Lower leg skin (tissue), 4 donors: ENCODE data around the gene CLTA. TPM values are rescaled to one million over a fixed set of nuclear protein-coding genes. Genes with fewer than 3 reads are reported as not detected.

Experiments
- DNase-seq, 2 donors: peaks; one replicate each; pipeline ENCODE4 v3.0.0-alpha.2; 2019; ENCODE audit warnings: low spot score in 2 of 2
- H3K4me3 ChIP-seq: fragments of 200-600 bp; sonication (generic); 2 replicates; pipeline ENCODE4 v1.5.1; 2017; ENCODE audit warnings: mild to moderate bottlenecking, low read depth; ENCODE audit not compliant: poor library complexity, severe bottlenecking
- POLR2A ChIP-seq, 2 donors: fragments of 450-650 bp; IDR thresholded peaks; one replicate each; pipeline ENCODE4 v1.6.1; 2016 to 2017; ENCODE audit warnings: antibody characterized with exemption in 2 of 2, mild to moderate bottlenecking in 1 of 2, moderate library complexity in 1 of 2
- WGBS, 2 donors: methylation state at CpG; one replicate each; pipeline ENCODE4 v1.1.5; 2018; 5-methylcytosine and 5-hydroxymethylcytosine counted together
- intact Hi-C: fragments of 100-400 bp; cut with DNase I; formaldehyde crosslinking; loops from one replicate; pipeline ENCODE4 v1.15.0; 2023; ENCODE audit warnings: low total_unique reads
- total RNA-seq, 4 donors: library from RNA; depleted of rRNA; stranded (reverse); fragments of >200 nt; gene quantifications; one replicate each; pipeline ENCODE4 v1.1.0, GENCODE V29; 2016
- TF ChIP-seq, protein P1 (sequence below), 3 donors: fragments of 450-650 bp; IDR thresholded peaks; one replicate each; pipeline ENCODE4 v1.5.1; 2016; ENCODE audit warnings: antibody characterized with exemption in 3 of 3, mild to moderate bottlenecking in 3 of 3, moderate library complexity in 2 of 3

Gene CLTA
- total RNA-seq, 4 donors from 2014 or later, result 162 to 240 (median 213) TPM

DNA sequence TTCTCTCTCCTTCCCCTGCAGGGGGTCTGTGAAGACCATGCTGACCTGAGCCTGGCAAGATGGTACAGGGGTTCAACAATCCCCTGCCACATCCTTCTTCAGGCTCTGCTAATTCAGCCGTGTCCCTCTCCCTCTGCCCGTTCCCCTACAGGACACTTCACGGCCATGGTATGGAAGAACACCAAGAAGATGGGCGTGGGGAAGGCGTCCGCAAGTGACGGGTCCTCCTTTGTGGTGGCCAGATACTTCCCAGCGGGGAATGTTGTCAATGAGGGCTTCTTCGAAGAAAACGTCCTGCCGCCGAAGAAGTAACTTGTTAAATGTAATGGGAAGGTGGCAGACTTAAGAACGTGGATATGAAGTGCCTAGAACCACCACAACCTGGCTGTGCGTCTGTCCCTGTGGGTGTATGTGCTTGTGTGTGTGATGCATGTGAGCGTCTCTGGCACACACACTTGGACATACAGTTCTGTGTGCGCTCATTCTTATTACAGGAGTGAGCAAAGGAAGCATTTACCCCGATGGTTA is 28.4 kb upstream of the CLTA start:
- WGBS, 2 donors, result 87 to 91% methylated on average over 17 of the region's 17 CpGs
- DNase-seq, result no peak
- no peak overlapping the region for H3K4me3 ChIP-seq
- TF ChIP-seq, protein P1, sequence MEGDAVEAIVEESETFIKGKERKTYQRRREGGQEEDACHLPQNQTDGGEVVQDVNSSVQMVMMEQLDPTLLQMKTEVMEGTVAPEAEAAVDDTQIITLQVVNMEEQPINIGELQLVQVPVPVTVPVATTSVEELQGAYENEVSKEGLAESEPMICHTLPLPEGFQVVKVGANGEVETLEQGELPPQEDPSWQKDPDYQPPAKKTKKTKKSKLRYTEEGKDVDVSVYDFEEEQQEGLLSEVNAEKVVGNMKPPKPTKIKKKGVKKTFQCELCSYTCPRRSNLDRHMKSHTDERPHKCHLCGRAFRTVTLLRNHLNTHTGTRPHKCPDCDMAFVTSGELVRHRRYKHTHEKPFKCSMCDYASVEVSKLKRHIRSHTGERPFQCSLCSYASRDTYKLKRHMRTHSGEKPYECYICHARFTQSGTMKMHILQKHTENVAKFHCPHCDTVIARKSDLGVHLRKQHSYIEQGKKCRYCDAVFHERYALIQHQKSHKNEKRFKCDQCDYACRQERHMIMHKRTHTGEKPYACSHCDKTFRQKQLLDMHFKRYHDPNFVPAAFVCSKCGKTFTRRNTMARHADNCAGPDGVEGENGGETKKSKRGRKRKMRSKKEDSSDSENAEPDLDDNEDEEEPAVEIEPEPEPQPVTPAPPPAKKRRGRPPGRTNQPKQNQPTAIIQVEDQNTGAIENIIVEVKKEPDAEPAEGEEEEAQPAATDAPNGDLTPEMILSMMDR (IDR thresholded peaks at IDR 0.05), result no peak
- TF ChIP-seq POLR2A (IDR thresholded peaks at IDR 0.05), result no peak
- intact Hi-C loops, result loop anchor here (10.0 kb wide), 1 partner anchor 57 kb away; no protein-coding TSS in a partner anchor

DNA sequence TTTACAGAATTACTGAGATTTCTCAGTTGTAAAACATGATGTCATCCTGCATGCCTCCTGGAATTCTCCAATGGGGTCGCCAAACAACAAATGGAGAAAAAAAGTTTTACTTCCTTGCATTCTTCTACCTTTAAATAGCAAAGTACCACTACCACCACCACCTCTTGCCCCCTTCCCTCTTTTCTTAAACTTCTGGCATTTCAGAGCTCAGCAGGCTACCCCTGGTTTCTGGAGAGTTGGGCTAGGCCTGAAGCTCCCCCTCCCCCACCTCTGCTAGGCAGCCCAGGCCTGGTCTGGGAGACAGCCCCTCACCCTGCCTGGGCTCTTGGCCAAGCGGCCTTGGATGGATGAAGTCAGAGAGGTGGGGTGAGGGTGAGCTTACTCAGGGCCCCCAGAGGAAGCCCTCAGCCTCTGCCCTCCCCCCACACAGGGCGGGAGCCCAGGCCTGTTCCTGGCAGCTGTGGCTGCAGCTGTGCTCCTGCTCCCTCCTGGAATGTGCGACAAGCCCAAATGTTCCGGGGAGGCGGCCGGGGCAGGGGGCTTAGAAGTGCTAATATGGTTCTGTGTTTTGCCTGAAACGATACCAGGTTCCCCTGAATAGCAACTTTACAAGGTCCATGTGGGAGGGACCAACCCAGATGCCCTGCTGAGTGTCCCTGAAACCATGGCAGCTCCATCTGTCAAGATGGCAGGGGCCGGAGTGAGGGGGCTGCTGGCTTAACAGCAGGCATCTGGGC is 27.5 kb upstream of the CLTA start:
- DNase-seq, result no peak
- TF ChIP-seq POLR2A (IDR thresholded peaks at IDR 0.05), result no peak
- TF ChIP-seq, protein P1 (IDR thresholded peaks at IDR 0.05), result no peak
- WGBS, 2 donors, result 48 to 59% methylated on average over 8 to 9 of the region's 9 CpGs
- no peak overlapping the region for H3K4me3 ChIP-seq
- intact Hi-C loops, result loop anchor here (10.0 kb wide), 1 partner anchor 58 kb away; no protein-coding TSS in a partner anchor

DNA sequence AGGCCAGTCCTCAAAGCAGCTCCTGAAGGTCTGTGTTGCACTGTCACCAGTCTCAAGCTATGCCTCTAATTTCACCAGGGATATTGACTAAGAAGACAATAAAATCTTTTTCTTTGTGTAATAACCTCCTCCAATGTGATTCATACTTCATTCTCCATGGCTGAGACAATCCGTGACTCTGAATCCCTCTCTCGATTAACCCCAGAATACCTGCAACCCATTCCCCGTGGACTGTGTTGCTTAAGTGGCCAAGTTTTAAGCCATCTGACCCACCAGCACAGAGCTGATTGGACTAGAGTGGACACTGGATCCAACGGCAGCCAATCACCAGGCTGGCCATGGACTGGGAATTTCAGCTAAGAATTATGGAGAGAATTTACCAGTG is 26.9 kb upstream of the CLTA start:
- no peak for DNase-seq
- TF ChIP-seq, protein P1 (IDR thresholded peaks at IDR 0.05), result no peak
- no peak for TF ChIP-seq POLR2A (IDR thresholded peaks at IDR 0.05)
- intact Hi-C loops, result loop anchor here (10.0 kb wide), 1 partner anchor 59 kb away; no protein-coding TSS in a partner anchor
- 57 to 74% methylated on average over 4 of the region's 4 CpGs for WGBS, 2 donors
- no peak overlapping the region for H3K4me3 ChIP-seq

DNA sequence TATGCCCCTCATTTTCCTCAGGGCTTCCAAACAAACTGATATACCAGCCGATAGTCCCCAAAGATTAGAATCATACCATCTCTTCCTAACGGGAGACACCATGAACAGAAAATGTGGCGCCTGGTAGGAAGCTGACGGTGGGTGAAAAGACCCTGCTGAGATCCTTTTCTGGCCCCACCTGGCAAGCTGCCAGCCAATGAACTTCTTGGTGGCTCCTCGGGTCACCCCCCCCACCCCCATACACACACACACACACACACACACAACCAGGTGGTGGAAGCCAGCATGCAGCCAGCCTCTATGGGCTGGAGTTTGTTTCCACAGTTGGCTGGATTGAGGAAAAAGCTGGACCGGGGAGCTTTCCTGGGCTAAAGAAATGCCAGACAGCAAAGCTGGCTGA is 26.3 kb upstream of the CLTA start:
- DNase-seq, result no peak
- 76 to 80% methylated on average over 6 of the region's 6 CpGs for WGBS, 2 donors
- TF ChIP-seq, protein P1 (IDR thresholded peaks at IDR 0.05), result no peak
- TF ChIP-seq POLR2A (IDR thresholded peaks at IDR 0.05), result no peak
- no peak overlapping the region for H3K4me3 ChIP-seq
- intact Hi-C loops, result loop anchor here (10.0 kb wide), 1 partner anchor 60 kb away; no protein-coding TSS in a partner anchor

DNA sequence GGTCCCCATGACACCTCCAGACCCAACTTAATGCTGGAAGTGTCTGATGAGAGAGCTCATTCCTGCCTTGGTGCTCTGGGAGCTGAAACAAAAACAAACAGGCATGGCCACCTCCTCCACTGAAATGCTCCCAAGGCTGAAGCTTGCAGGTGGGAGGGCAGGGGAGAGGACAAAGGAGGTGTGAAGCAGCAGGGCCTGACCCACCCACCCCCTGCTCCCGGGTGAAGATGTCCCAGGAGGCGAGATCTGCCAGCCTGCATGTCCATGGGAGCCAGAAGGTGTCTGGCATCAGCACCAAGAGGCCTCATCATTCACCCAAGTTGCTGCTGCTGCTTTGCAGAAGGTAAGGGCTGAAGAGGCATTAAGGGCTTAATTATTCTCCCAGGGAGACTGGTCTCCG is 25.7 kb upstream of the CLTA start:
- no peak for DNase-seq
- H3K4me3 ChIP-seq, result no peak overlapping the region
- 62 to 65% methylated on average over 3 of the region's 3 CpGs for WGBS, 2 donors
- intact Hi-C loops, result loop anchor here (5.0 to 10.0 kb wide), 2 partner anchors 60 to 158 kb away; no protein-coding TSS in a partner anchor
- no peak for TF ChIP-seq POLR2A (IDR thresholded peaks at IDR 0.05)
- TF ChIP-seq, protein P1 (IDR thresholded peaks at IDR 0.05), result no peak
